PFSK-1 (cell line): ENCODE data around the gene LPAR3.

Experiments used
- POLR2AphosphoS5 ChIP-seq: IDR thresholded peaks from 2 replicates; pipeline ENCODE4 v1.6.1; 2012; ENCODE audit warnings: low read depth, mild to moderate bottlenecking, control low read depth, low read length, moderate library complexity
- TAF1 ChIP-seq: IDR thresholded peaks from 2 replicates; pipeline ENCODE4 v1.6.1; 2012; ENCODE audit warnings: low read length, control low read depth, borderline replicate concordance; ENCODE audit not compliant: insufficient read depth
- TF ChIP-seq, protein P1 (sequence below), 2 experiments: IDR thresholded peaks; 2 replicates each; pipeline versions ENCODE4 v1.6.1 to v1.8.0; 2011 to 2012; ENCODE audit warnings: low read depth in 2 of 2, low read length in 2 of 2, control low read depth in 1 of 2, inconsistent platforms in 1 of 2, mild to moderate bottlenecking in 1 of 2, moderate library complexity in 1 of 2; ENCODE audit not compliant: insufficient read depth in 1 of 2

- TF ChIP-seq POLR2AphosphoS5 (no peak), TAF1 (no peak)
- TF ChIP-seq, protein P1, sequence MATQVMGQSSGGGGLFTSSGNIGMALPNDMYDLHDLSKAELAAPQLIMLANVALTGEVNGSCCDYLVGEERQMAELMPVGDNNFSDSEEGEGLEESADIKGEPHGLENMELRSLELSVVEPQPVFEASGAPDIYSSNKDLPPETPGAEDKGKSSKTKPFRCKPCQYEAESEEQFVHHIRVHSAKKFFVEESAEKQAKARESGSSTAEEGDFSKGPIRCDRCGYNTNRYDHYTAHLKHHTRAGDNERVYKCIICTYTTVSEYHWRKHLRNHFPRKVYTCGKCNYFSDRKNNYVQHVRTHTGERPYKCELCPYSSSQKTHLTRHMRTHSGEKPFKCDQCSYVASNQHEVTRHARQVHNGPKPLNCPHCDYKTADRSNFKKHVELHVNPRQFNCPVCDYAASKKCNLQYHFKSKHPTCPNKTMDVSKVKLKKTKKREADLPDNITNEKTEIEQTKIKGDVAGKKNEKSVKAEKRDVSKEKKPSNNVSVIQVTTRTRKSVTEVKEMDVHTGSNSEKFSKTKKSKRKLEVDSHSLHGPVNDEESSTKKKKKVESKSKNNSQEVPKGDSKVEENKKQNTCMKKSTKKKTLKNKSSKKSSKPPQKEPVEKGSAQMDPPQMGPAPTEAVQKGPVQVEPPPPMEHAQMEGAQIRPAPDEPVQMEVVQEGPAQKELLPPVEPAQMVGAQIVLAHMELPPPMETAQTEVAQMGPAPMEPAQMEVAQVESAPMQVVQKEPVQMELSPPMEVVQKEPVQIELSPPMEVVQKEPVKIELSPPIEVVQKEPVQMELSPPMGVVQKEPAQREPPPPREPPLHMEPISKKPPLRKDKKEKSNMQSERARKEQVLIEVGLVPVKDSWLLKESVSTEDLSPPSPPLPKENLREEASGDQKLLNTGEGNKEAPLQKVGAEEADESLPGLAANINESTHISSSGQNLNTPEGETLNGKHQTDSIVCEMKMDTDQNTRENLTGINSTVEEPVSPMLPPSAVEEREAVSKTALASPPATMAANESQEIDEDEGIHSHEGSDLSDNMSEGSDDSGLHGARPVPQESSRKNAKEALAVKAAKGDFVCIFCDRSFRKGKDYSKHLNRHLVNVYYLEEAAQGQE (IDR thresholded peaks at IDR 0.05; ENCODE audit: insufficient read depth in 1 of 2, low read depth in 2 of 2, low read length in 2 of 2), result no peak
Observed at GRCh38 chr1:84839544-84839943, 53.5 kb downstream of the LPAR3 start.
